Measurements from ENCODE around the gene TP53I11.

Gene TP53I11

GRCh38 chr11:44939673-44940395 lies 10.8 kb downstream of the TP53I11 start:
- no peak for DNase-seq (ENCODE audit: low read depth)

- no peak for DNase-seq (ENCODE audit: low read depth)
Observed at GRCh38 chr11:44938066-44938691, 12.5 kb downstream of the TP53I11 start.

- DNase-seq (ENCODE audit: low read depth): no peak
Observed at GRCh38 chr11:44936951-44937543, 13.6 kb downstream of the TP53I11 start.

DNA sequence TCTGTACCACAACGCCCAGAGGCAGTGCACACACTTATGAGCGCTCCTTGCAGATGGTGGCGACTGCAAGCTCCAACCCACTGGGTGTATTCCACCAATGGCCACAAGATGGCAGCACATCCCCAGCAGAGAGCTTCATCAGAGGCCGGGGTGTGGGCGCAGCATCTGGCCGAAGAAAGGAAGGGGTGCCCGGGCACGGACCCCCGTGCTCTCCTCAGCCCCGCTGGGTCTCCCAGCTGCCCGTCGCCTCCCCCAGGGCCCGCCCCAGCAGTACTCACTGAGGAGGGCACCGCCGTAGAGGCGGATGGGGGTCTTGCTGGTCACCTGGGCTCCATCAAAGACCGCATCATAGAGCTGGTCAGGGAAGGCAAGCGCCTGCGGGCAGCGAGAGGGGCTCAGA lies 14.2 kb downstream of the TP53I11 start:
- peak; percentile 49 for DNase-seq (ENCODE audit: low read depth)

- DNase-seq (ENCODE audit: low read depth): no peak
Observed at GRCh38 chr11:44934735-44935250, 15.9 kb downstream of the TP53I11 start.

- no peak for DNase-seq (ENCODE audit: low read depth)
Observed at GRCh38 chr11:44934110-44934509, 16.6 kb downstream of the TP53I11 start.

DNA sequence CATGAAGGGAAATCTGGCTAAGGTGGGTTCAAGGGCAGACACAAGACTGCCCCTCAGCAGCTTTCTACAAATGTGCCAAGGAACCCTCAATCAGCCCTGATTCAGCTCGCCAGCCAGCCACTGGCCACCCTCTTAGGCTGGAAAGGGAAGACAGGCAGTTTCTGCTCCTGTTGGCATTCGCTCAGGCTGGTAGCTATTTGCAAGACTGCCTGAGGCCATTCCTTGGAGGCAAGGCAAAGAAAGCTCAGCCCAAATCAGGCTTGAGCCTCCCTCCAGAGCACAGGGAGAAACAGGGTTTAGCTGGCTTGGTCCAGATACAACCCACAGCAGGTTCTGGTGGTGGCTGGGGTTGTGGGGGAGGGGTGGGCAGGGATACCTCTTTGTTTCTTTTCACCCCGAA lies 19.2 kb downstream of the TP53I11 start:
- no peak for DNase-seq (ENCODE audit: low read depth)

- no peak for DNase-seq (ENCODE audit: low read depth)
Observed at GRCh38 chr11:44930588-44931302, 19.9 kb downstream of the TP53I11 start.

DNA sequence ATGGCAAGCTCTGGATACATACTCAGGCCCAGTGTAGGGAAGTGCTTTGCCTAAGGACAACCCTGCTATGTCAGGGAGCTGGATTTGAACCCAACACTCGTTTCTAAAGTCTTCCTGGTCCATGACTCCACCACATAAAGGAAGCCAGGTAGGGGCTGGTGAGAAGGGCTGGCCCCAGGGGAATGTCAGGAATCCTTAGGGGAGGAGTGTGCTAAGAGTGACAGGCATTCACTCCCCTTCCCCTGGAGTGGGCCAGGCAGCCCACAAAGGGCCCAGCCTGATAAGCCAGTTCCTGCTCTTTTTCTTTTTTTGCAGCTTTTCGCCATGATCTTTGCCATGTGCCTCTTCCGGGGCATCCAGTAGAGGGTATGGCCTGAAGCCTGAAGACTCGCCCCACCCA lies 21.9 kb downstream of the TP53I11 start:
- no peak for DNase-seq (ENCODE audit: low read depth)

GRCh38 chr11:44928144-44928543 lies 22.5 kb downstream of the TP53I11 start:
- no peak for DNase-seq (ENCODE audit: low read depth)

GRCh38 chr11:44927174-44927661 lies 23.5 kb downstream of the TP53I11 start:
- DNase-seq (ENCODE audit: low read depth): peak; percentile 15

GRCh38 chr11:44926036-44926435 lies 24.6 kb downstream of the TP53I11 start:
- no peak for DNase-seq (ENCODE audit: low read depth)

- no peak for DNase-seq (ENCODE audit: low read depth)
Observed at GRCh38 chr11:44923806-44924205, 26.9 kb downstream of the TP53I11 start.

- no peak for DNase-seq (ENCODE audit: low read depth)
Observed at GRCh38 chr11:44923115-44923514, 27.6 kb downstream of the TP53I11 start.

DNA sequence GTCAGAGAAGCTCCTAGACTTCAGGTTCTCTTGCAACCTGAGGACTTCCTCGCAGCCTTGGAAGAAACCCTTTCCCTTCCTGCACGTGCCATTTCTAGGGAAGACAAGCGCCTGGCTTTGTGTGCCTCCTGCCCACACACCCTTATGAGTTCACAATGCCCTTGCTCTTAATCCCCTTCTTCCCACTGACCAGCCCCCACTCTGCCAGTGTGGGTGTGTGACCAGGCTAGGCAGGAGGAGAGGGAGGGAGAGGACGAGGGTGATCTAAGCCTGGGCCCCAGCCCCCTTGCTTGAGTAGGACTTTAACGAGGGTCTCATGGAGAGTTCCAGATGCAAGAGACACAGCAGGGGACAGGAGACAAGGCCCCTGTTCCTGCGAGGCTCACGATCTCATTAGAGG lies 30.2 kb downstream of the TP53I11 start:
- no peak for DNase-seq (ENCODE audit: low read depth)

DNA sequence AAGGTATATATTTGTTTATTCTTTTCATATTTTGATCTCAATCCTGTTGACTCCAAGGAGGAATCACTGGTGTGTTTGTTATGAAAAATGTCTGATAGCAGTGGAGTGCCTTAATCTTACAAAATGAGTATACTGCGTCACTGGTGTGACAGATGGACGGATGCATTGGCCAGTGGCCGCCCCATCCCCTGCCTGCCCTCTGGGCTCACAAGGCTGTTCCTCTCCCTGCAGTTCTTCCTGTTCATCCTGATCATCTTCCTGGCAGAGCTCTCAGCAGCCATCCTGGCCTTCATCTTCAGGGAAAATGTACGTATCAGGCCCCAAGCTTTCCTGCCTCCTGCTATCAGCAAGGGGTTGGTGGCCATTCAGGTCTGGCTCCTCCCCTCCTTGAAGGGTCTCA lies 32.9 kb downstream of the TP53I11 start:
- DNase-seq (ENCODE audit: low read depth): no peak

GRCh38 chr11:44916801-44917385 lies 33.8 kb downstream of the TP53I11 start:
- DNase-seq (ENCODE audit: low read depth): no peak

- no peak for DNase-seq (ENCODE audit: low read depth)
Observed at GRCh38 chr11:44916331-44916730, 34.4 kb downstream of the TP53I11 start.

DNA sequence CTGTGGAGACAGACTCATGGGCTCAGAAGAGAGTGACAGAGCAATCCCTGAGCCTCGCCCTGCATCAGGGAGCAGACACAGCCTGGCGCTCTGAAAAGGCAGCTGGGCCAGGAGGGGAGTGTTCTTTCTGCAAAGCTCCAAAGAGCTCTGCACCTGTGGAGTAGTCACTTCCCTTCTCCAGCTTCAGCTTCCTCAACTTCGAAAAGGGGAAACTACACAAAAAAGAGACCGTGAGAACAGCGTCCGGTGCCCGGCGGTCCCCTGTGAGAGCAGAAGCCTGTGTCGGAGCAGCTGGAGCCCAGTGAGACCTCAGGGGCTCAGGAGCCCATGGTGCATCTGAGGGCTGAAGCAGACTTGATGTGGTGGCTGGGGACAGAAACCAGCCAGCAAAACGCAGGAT lies 35.1 kb downstream of the TP53I11 start:
- no peak for DNase-seq (ENCODE audit: low read depth)

GRCh38 chr11:44915004-44915403 lies 35.7 kb downstream of the TP53I11 start:
- DNase-seq (ENCODE audit: low read depth): no peak

DNA sequence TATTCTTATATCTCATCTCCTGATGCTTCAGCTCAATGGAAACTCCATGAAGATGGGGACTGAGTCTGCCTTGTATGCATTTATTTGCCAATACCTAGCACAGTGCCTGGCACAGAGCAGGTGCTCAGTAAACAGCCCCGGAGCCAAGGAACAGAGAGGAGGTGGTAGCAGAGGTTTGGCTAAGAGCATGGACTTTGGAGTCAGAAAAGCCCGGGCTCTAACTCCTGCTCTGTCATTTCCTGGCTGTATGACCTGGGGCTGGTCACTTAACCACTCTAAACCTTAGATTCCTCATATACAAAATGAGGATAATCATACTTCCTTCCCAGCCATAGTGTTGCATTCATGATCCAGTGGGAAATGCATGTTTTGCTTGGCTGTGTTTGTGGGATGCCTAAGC lies 36.6 kb downstream of the TP53I11 start:
- no peak for DNase-seq (ENCODE audit: low read depth)

- DNase-seq (ENCODE audit: low read depth): no peak
Observed at GRCh38 chr11:44913502-44913901, 37.2 kb downstream of the TP53I11 start.
